GDM1 (cell line): ENCODE measurements around the gene RAB3C.
"Not testable (repeated sequence)": the region's sequence is repeated elsewhere in the genome, so short reads cannot be mapped to it uniquely, and the experiment has no call there.

ENCODE experiments used
- DNase-seq: peaks from one replicate; lab custom pipeline; 2025; lab: John Stamatoyannopoulos, UW

The RAB3C gene

DNA sequence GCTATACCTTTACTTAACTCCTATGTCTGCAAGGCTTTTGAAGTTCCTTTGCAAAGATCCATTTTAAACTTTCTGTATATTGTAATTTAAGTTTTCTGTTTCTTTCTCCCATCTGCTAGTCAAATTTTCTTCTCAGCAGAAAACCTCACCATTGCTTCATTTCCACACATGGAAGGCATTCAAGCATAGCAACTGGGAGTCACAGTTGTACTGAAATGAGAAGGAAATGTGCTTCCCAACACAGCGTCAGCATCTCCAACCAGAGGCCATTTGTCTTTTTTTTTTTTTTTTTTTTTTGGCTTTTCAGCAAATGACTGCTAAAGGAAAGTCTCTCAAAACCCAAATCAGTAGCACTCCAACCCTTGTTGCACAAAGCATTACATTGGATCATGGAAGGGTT lies 92.5 kb downstream of the RAB3C start:
- no peak for DNase-seq

DNA sequence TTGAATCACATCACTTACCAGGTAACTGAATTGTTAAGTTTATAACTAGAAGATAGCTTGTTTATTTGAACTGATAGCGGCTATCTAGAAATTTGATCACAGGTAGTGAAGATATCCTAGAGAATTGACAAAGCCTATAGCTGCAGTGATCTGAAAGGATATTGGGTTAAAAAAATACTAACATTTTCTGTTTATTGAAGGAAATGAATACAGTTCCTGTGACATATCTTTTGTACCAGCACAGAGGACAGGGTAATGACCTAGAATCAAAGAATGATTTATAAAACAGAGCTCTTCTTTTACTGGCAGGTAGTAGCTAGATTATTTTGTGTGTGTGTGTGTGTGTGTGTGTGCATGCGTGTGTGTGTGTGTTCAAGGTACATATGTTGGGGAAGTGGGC lies 94.8 kb downstream of the RAB3C start:
- no peak for DNase-seq

DNA sequence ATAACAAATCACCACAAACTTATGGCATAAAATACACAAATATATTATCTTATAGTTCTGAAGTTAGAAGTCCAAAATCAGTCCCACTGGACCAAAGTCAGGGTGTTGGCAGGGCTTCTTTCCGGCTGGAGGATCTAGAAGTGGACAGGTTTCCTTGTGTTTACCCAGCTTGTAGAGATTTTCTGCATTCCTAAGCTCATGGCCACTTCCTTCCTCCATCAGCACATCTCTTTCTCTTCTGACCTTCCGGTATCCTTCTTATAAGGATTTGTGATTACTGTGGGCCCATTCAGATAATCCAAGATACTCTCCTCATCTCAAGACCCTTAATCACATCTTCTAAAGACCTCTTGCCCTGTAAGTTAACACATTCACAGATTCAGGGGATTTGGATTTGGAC lies 97.6 kb downstream of the RAB3C start:
- no peak for DNase-seq

DNA sequence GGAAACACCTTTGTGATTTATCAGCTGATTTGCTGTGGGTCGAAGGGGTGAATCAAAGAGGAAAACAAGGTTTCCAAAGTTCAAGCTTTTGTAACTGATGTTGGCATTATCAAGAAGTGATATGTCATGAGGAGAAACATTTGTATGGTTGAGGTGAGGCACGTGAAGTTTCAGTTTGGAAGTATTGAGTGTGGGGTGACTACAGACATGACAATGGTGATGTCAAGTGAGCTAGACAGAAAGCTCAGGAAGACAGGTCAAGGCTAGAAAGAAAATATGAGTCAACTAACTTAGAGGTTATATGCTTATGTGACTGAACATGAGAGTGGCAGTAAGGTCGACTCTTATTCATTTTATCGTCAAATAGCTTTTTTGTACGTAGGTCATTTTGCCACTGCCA lies 99.1 kb downstream of the RAB3C start:
- DNase-seq = no peak

DNA sequence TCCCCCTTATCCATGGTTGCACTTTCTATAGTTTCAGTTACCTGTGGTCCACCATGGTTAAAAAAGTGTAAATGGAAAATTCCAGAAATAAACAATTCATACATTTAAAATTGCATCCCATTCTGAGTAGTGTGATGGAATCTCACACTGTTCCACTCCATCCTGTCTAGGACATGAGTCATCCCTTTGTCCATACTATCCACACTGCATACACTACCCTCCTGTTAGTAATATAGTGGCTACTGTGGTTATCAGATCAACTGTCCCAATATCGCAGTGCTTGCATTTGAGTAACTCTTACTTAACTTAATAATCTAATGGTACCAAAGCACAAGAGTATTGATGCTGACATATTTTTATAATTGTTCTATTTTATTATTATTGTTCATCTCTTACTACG lies 100.7 kb downstream of the RAB3C start:
- DNase-seq = no peak

DNA sequence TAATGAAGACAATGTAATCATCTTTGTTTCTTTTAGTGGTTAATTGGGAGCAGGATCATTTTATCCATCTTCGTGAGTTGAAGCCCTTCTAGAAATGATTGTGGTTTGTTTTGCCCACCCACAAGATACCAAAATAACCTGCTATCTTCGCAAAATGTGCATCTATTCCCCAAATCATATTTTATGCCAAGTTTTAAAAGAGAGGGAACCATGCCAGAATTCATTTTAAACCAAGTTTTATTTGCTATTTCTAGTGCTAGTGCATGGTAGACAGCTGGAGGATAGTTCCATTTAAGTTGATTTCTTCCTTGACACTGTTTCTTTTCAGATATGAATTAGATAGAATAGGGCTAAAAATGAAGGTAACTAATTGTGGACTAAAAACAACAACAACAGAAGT lies 104.2 kb downstream of the RAB3C start:
- DNase-seq = no peak

DNA sequence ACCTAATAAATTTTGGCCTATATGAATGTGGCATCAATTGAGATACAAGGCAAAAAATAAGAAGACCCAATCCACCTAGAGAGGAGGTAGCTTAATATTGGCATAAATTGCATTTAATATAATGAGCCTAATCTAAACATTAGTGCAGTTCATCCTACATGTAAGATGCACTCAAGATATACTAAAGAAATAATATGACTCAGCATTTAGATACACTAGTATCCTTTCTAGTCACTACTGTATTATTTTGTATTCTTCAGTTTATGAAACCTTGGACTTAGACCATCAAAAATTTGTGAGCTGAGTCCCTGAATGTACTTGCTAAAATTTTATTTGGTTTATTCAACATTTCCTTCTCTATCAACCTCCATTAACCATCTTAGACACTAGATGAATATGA lies 104.7 kb downstream of the RAB3C start:
- no peak for DNase-seq

DNA sequence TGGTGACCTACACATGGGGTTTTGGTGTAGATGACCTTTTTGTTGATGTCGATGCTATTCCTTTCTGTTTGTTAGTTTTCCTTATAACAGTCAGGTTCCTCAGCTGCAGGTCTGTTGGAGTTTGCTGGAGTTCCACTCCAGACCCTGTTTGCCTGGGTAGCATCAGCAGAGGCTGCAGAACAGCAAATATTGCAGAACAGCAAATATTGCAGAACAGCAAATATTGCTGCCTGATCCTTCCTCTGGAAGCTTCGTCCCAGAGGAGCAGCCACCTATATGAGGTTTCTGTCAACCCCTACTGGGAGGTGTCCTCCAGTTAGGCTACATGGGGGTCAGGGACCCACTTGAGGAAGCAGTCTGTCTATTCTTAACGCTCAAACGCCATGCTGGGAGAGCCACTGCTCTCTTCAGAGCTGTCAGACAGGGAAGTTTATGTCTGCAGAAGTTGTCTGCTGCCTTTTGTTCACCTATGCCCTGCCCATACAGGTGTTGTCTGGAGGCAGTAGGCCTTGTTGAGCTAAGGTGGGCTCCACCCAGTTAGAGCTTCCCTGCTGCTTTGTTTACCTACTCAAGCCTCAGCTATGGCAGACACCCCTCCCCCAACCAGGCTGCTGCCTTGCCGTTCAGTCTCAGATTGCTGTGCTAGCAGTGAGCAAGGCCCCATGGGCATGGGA lies 116.3 kb downstream of the RAB3C start:
- DNase-seq = not testable (repeated sequence)

DNA sequence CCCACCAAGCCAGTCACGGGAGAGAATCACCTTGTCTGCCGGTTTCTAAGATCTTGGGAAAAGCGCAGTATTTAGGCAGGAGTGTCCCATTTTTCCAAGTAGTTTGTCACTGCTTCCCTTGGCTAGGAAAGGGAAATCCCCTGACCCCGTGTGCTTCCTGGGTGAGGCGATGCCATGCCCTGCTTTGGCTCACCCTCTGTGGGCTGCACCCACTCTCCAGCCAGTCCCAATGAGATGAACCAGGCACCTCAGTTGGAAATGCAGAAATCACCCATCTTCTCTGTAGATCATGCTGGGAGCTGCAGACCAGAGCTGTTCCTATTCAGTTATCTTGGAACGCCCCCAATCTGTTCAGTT lies 116.9 kb downstream of the RAB3C start:
- no peak for DNase-seq

DNA sequence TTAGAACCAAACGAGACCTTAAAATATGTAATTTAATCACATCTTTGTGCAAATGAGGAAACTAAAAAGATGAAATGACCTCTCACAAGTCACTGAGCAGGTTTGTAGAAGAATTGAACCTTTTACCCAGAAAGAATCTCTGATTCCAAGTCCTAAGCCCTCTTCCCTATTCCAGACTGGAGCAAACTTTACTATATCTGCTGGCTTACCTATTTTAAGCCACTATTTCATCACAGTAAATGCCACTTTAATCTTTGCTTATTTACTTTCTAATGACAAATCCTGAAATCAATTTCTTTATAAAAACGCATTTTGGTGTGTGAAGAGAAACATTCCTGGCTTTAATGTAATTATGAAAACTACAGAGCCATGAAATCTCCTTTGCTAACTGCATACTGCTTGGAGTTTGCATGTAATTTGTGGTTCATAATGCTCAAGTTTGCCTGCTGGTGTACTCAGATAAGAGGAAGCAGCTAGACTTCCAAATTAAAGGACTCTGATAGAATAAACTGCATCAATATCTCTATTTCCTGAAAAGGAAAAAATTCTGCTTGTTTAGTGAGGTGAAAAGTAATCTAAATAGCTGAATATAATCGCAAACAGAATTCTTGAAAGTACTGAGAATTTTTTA lies 121.2 kb downstream of the RAB3C start:
- peak; percentile 1 for DNase-seq

DNA sequence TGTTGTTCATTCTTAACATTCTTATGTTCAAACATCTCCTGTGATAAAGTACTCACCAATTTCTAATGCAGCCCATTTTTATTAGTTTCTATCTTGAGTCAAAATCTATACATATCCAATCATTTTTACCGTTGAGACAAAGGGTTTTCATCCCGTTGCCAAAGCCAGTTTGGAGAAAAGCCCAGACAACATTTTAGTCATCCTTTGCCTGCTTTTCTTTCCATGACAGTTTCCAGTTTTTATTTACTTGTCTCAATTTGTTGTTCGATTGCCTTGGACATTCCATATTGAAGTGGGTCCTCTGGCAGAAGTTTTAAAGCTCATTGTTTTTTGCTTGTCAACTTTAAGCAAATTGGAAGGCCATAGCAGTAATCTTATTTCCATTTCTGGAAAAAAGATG lies 123.9 kb downstream of the RAB3C start:
- no peak for DNase-seq

DNA sequence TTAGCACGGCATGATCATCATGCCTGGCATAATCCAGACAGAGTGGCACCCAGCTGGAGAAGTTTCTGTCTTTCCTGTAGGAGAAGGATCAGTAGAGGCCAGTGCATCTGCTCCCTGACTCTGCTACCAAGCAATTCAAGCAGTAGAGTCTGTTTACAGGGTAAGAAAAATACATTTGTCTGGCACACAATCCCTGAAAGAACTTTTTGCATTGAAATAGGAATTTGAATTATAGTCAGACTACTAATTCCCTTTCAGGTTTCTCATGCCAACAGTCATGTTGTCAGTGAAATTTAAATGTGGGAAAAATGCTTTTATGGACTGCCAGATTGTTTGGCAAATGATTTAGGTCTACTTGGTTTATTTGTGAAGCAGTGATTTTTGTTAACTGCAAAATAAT lies 125.6 kb downstream of the RAB3C start:
- no peak for DNase-seq

DNA sequence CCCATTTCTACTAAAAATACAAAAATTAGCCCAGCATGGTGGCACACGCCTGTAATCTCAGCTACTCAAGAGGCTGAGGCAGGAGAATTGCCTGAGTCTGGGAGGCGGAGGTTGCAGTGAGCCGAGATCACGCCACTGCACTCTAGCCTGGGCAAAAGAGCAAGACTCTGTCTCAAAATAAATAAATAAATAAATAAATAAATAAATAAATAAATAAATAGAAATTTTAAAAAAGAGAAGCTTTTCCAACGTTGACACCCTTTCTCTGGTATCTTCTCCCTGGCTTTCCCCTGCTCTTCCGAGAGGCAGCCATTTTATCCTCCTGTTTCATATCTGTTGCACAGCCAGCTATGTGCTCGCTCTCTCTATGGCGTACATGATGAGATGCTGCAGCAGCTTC lies 127.5 kb downstream of the RAB3C start:
- DNase-seq = not testable (repeated sequence)

DNA sequence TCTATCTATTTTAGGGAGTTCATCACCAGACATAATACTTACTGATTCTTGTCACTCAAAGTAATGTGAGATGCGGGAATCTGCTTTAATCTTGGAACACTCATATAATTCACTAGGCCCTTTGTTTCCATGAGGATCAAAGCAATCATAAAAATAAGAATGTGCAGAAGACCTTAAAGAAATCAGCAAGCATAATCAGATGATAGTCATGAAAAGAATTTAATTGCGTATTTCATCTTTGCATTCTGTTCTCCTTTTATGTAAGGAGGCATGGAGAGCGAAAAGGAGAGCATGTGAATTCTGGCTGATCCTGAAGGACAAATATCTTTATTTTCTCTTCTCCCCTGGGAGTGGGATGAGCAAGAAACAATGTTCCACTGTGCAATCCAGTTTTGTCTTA lies 128.0 kb downstream of the RAB3C start:
- DNase-seq = no peak

DNA sequence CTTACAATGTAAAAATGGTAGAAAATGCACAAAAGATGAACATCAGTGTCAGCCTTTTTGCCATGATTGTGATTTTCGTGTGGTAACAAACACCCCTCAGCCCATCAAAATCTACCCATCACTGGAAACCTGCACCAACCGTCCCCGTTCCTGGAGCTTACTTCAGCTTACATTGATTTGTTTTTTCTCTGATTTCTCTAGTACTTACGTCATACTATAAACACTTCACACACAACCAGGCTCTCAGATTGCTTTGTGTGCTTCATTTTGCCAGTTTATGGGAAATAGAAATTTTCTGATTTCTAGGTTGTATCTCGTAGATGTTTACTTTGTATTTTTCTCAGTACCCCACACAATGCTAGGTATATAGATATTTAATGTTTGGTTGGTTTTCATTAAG lies 129.1 kb downstream of the RAB3C start:
- no peak for DNase-seq

DNA sequence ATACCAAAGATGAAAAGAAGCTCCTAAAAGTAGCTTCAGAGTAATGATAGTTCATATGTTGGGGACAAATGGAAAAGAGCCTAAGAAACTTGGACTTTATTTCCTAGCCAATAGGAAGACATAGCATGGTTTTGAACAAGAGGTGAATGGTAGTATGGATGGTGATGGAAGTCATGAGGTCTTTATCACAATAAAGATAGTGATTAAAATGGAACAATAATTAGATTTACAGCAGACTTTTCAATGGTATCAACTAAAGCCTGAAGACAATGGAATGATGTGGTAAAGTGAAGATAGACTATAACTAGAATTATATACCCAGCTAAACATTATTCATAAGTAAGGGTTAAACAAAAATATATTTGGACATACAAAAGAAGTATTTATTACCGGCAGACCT lies 131.2 kb downstream of the RAB3C start:
- no peak for DNase-seq

DNA sequence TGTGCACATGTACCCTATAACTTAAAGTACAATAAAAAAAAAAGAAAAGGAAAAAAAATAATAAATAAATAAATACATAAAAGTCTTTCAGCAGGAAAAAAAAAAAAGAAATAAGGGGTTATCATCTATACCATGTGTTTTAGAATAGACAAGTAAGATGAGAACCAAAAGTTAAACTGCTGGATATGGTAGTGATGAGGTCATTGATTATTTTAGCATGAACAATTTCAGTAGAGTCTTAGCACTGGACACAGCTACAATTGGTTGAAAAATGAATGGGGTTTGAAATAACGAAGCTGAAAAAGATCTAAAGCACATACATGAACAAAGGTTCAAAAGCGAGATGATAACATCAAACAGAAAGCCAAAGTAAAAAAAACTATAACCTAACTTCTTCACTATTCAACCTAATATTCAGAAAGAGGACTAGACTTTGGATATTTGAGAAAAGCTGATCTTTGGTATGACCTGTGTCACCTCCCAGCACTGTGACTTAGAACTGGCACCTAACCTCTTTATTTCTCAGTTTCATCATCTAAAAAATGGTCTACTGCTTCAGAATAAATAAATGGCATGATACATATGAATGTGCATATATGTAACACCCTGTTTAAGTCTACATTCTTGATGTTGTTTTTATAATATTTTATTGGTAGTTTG lies 133.3 kb downstream of the RAB3C start:
- no peak for DNase-seq

DNA sequence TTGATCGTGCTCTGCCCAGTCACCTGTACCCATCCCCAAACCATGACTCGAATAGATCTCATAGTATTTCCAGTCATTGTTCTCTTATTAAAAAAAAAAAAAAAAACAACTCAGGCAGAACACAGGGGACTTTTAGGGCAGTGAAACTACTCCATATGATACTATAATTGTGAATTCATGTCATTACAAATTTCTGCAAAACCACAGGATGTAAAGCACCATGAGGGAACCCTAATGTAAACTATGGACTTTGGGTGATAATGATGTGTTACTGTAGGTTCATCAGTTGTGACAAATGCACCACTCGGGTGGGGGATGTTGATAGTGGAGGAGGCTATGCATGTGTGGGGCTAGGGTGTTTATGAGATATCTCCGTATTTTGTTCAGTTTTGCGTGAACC lies 133.8 kb downstream of the RAB3C start:
- DNase-seq = no peak

DNA sequence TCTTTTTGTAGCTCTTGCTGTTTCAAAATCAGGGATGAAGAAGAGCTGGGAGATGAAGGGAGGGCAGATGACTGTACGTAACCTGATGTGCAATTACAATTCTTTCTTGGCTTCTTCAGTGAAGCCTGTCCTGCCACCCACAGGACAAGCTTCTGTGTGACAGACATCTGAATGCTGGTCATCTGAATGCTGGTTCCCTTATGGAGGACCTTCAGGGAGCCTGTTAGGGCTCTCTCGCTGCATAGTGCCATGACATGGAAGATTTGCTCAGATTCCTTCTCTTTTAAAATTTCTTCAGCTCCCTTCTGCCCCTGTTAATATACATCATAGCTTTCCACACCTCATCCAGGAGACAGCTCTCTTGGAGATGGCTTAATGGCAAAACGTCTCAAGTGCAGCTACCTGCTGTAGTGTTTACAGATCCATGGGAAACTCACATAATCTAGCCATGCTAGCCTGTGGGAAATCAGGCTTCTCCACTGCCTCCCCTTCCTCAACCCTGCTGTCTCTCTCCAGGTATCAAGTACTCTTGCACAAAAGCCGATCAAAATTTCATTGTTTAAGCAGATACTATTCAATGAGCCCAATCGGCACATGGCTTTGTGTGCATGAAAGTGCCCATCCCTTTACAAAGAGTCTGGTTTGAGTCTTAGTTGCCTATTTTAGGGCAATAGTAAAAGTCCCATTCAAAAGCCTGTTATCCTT lies 134.6 kb downstream of the RAB3C start:
- no peak for DNase-seq

DNA sequence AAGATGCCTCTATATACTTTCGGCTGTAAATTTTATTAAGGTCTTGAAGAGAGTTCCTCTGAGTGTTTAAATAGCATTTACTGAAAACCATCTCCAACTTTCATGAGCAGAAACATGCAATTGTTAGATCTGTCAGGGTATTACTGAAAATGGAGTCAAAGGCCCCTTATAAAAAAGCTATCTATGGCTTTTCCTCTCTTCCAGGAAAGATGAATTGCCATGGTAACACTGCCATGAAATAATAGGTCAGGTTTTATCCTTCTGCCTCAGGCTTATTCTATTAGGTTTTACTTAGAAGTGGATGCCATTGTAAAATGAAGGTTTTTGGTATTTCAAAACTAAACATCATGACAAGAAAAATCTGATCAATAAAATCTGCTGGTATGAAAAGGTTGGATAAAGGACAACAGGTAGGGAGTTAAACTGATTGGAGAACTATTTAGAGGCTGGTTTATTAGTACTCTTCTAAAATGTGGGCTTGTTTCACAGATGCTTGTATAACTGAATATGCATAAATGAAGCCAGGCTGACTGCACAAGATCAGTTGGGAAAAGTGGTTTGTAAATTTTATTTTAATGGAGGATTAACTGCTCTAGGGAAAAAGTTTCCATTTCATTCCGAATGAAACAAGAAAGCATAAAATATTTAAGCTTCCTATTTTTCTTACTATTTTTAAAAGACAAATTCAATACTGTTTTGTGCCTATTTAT lies 135.5 kb downstream of the RAB3C start:
- DNase-seq = no peak

DNA sequence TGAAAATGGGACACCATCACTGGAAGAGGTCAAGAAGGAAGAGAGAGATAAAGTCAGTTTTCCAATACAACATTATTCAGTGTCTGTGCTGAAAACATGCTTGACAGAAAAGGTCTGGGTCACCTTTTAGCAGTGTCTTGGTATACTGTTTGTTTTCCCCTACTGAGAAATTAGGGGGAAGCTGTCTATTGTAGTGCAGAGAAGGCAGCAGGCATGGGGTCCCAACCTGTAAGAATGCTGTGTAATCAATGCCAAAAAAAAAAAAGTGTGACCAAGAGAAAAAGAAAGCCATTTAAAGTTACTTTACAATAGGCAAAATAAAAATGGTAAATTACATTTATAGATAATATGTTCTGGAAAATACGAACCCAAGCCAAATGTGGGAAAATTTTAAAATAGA lies 139.3 kb downstream of the RAB3C start:
- DNase-seq = no peak

DNA sequence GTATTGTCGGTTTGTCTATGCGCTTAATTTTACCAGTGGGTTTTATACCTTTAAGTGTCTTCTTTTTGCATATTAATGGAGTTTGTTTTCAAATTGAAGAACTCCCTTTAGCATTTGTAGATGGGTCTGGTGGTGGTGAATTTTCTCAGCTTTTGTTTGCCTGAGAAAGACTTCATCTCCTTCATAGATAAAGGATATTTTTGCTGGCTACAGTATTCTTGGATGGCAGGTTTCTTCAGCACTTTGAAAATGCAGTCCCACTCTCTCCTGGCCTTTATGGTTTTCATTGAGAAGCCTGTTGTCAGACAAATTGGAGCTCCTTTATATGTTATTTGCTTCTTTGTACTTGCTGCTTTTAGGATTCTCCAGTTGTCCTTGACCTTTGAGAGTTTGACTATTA lies 142.1 kb downstream of the RAB3C start:
- no peak for DNase-seq

DNA sequence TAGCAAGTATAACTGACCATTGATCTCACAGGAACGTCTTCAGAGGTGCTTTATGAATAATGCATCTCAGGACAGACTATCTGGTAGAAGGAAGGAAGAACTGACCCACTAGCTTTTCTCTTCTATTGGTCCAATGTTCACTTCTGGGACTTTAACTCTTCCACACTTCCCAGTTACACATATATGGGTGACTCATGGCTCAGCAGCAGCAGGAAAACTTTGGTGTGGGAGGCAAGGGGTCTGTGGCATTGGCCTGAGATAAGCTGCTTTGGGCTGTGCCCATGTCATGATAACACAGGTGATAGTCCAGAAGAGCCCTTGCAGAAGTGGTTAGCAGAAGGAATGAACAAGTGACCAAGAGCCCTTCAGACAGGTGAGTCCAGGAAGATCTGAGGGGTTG lies 148.8 kb downstream of the RAB3C start:
- DNase-seq = no peak
